Hindlimb muscle (tissue), 1 donor: ENCODE results near the gene DDO. TPM values are rescaled to one million over a fixed set of nuclear protein-coding genes. Genes with fewer than 3 reads are reported as not detected.

Experiments
- DNase-seq: peaks from one replicate; pipeline ENCODE4 v3.0.0-alpha.2; 2013
- polyA plus RNA-seq: library from polyadenylated mRNA; unstranded; fragments of 120-200 nt; gene quantifications from one replicate; pipeline ENCODE4 v1.2.1, GENCODE V29; 2013; ENCODE audit not compliant: insufficient read length

Gene DDO
- polyA plus RNA-seq, 1 donor: 0.89 TPM

GRCh38 chr6:110419028-110419739 is 3.8 kb upstream of the DDO start:
- no peak for DNase-seq

GRCh38 chr6:110418594-110418993 is 3.2 kb upstream of the DDO start:
- no peak for DNase-seq

- DNase-seq: no peak
Observed at GRCh38 chr6:110414669-110415068, 706 bp downstream of the DDO start.

GRCh38 chr6:110412360-110412759 is 3.0 kb downstream of the DDO start:
- no peak for DNase-seq

- DNase-seq: no peak
Observed at GRCh38 chr6:110410511-110410910, 4.9 kb downstream of the DDO start.

- no peak for DNase-seq
Observed at GRCh38 chr6:110409794-110410193, 5.6 kb downstream of the DDO start.

- DNase-seq: no peak
Observed at GRCh38 chr6:110408901-110409300, 6.5 kb downstream of the DDO start.

GRCh38 chr6:110404607-110405006 is 10.8 kb downstream of the DDO start:
- DNase-seq: no peak

- DNase-seq: no peak
Observed at GRCh38 chr6:110401585-110402176, 13.7 kb downstream of the DDO start.

- no peak for DNase-seq
Observed at GRCh38 chr6:110400208-110400607, 15.2 kb downstream of the DDO start.

GRCh38 chr6:110399219-110400071 is 15.9 kb downstream of the DDO start:
- no peak for DNase-seq

- DNase-seq: no peak
Observed at GRCh38 chr6:110398778-110399177, 16.6 kb downstream of the DDO start.

GRCh38 chr6:110395221-110395620 is 20.2 kb downstream of the DDO start:
- no peak for DNase-seq

- no peak for DNase-seq
Observed at GRCh38 chr6:110394409-110394808, 21.0 kb downstream of the DDO start.

GRCh38 chr6:110392727-110393126 is 22.6 kb downstream of the DDO start:
- DNase-seq: no peak

- no peak for DNase-seq
Observed at GRCh38 chr6:110390404-110390803, 25.0 kb downstream of the DDO start.

GRCh38 chr6:110389689-110390382 is 25.5 kb downstream of the DDO start:
- DNase-seq: no peak

- DNase-seq: no peak
Observed at GRCh38 chr6:110387986-110388385, 27.4 kb downstream of the DDO start.

GRCh38 chr6:110385458-110385863 is 29.9 kb downstream of the DDO start:
- DNase-seq: no peak

- no peak for DNase-seq
Observed at GRCh38 chr6:110378552-110378951, 36.8 kb downstream of the DDO start.

- DNase-seq: no peak
Observed at GRCh38 chr6:110369066-110369465, 46.3 kb downstream of the DDO start.

- DNase-seq: no peak
Observed at GRCh38 chr6:110368284-110368683, 47.1 kb downstream of the DDO start.

- DNase-seq: no peak
Observed at GRCh38 chr6:110367825-110368224, 47.5 kb downstream of the DDO start.
